Smooth muscle cell (in vitro differentiated cells): Measurements from ENCODE around the gene SLC35F2. TPM values are rescaled to one million over a fixed set of nuclear protein-coding genes. Genes with fewer than 3 reads are reported as not detected.

Source experiments
- DNase-seq: peaks from one replicate; lab custom pipeline; 2025; ENCODE audit not compliant: unreplicated experiment; lab: John Stamatoyannopoulos, UW
- H2AFZ ChIP-seq: fragments of 200-600 bp; sonication (generic); 2 replicates; pipeline ENCODE4 v1.6.0; 2016; ENCODE audit warnings: antibody characterized with exemption, low read depth, mild to moderate bottlenecking
- H3F3A ChIP-seq: fragments of 200-600 bp; sonication (generic); 2 replicates; pipeline ENCODE4 v1.6.0; 2017; ENCODE audit warnings: antibody characterized with exemption, low read depth
- H3K27ac ChIP-seq: fragments of 200-600 bp; sonication (generic); 2 replicates; pipeline ENCODE4 v1.5.1; 2016; ENCODE audit warnings: low read depth, mild to moderate bottlenecking
- H3K27me3 ChIP-seq: fragments of 200-600 bp; sonication (generic); 2 replicates; pipeline ENCODE4 v1.6.1; 2016; ENCODE audit warnings: low read depth, mild to moderate bottlenecking
- H3K36me3 ChIP-seq: fragments of 200-600 bp; sonication (generic); 2 replicates; pipeline ENCODE4 v1.5.1; 2016; ENCODE audit warnings: low read depth
- H3K4me1 ChIP-seq: fragments of 200-600 bp; sonication (generic); 2 replicates; pipeline ENCODE4 v1.5.1; 2016; ENCODE audit warnings: low read depth
- H3K4me2 ChIP-seq: fragments of 200-600 bp; sonication (generic); 2 replicates; pipeline ENCODE4 v1.6.0; 2016; ENCODE audit warnings: mild to moderate bottlenecking
- H3K4me3 ChIP-seq: fragments of 200-600 bp; sonication (generic); 2 replicates; pipeline ENCODE4 v1.5.1; 2016; ENCODE audit warnings: mild to moderate bottlenecking
- H3K79me2 ChIP-seq: fragments of 200-600 bp; sonication (generic); 2 replicates; pipeline ENCODE4 v1.6.0; 2016; ENCODE audit warnings: low read depth, mild to moderate bottlenecking
- H3K9ac ChIP-seq: fragments of 200-600 bp; sonication (generic); 2 replicates; pipeline ENCODE4 v1.6.0; 2016; ENCODE audit warnings: low read depth
- H3K9me3 ChIP-seq: fragments of 200-600 bp; sonication (generic); replicated peaks from 2 replicates; pipeline ENCODE4 v1.5.1; 2016; ENCODE audit warnings: low read depth
- H4K20me1 ChIP-seq: fragments of 200-600 bp; sonication (generic); 2 replicates; pipeline ENCODE4 v1.6.0; 2016; ENCODE audit warnings: low read depth
- WGBS: methylation state at CpG from one replicate; pipeline ENCODE4 v1.1.7; 2016; ENCODE audit warnings: low lambda C conversion rate; 5-methylcytosine and 5-hydroxymethylcytosine counted together
- polyA plus RNA-seq: library from polyadenylated mRNA; unstranded; fragments of >200 nt; fragmentation: Nextera tagmentation; extraction: Ambion mirVana; gene quantifications from 2 replicates; pipeline ENCODE4 v1.2.1, GENCODE V29; 2016
- total RNA-seq: library from RNA; depleted of rRNA; stranded (reverse); fragments of >200 nt; gene quantifications from 2 replicates; pipeline ENCODE4 v1.2.3, GENCODE V29; 2014
- TF ChIP-seq, protein P1 (sequence below): fragments of 200-600 bp; sonication (generic); IDR thresholded peaks from 2 replicates; pipeline ENCODE4 v1.5.1; 2017; ENCODE audit warnings: borderline replicate concordance, mild to moderate bottlenecking, antibody characterized with exemption; ENCODE audit not compliant: insufficient read depth, poor library complexity, severe bottlenecking

The SLC35F2 gene
- total and polyA plus RNA-seq, 2 experiments from 2014 or later, result 2.4 to 7.8 TPM

DNA sequence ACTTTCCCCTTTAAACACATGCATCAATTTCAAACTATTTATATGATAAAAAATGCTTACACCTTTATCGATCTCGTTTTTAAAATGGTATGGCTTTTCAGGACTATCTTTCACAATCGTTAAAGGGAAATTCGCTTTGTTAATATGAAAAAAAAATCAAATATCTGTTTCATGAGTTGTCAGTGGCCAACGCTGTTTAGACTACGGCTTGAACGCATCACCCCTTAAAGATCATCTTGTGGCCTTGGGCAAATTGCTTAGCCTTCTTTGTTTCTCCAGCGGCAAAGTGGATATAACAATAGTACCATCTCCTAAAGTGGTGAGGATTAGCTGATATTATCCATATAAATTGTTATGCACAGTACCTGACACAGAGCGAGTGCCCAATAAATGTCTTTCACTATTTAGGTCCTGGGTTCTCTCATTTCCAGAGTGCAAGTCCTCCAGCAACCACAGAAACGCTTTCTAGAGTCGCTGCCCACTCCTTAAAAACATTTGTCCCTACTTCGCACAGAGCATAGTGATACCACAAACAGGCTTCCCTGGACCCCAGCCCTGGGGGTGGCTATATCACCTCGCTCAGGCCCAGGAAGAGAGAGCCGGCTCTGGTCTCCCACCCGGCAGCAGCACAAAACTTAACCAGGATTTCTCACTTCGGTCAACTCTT, 904 bp downstream of the SLC35F2 start:
- peak overlapping the region; percentile 19 for H3K9ac ChIP-seq
- DNase-seq, result no peak
- H3F3A ChIP-seq, result peaks cover 5% of the 10 kb centered on the region
- peaks cover 10% of the 10 kb centered on the region for H3K4me1 ChIP-seq
- H3K79me2 ChIP-seq, result no peaks in the 10 kb centered on the region
- 12% methylated on average over 16 of the region's 16 CpGs for WGBS
- TF ChIP-seq, protein P1, sequence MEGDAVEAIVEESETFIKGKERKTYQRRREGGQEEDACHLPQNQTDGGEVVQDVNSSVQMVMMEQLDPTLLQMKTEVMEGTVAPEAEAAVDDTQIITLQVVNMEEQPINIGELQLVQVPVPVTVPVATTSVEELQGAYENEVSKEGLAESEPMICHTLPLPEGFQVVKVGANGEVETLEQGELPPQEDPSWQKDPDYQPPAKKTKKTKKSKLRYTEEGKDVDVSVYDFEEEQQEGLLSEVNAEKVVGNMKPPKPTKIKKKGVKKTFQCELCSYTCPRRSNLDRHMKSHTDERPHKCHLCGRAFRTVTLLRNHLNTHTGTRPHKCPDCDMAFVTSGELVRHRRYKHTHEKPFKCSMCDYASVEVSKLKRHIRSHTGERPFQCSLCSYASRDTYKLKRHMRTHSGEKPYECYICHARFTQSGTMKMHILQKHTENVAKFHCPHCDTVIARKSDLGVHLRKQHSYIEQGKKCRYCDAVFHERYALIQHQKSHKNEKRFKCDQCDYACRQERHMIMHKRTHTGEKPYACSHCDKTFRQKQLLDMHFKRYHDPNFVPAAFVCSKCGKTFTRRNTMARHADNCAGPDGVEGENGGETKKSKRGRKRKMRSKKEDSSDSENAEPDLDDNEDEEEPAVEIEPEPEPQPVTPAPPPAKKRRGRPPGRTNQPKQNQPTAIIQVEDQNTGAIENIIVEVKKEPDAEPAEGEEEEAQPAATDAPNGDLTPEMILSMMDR, result no peak
- H3K4me3 ChIP-seq, result peak overlapping the region; percentile 68
- no peaks in the 10 kb centered on the region for H4K20me1 ChIP-seq
- H3K9me3 ChIP-seq, result no peaks in the 10 kb centered on the region
- no peak overlapping the region for H3K27ac ChIP-seq
- peak overlapping the region; percentile 98 for H2AFZ ChIP-seq
- H3K36me3 ChIP-seq, result no peaks in the 10 kb centered on the region
- peaks cover 14% of the 10 kb centered on the region for H3K27me3 ChIP-seq
- H3K4me2 ChIP-seq, result peak overlapping the region; percentile 98

DNA sequence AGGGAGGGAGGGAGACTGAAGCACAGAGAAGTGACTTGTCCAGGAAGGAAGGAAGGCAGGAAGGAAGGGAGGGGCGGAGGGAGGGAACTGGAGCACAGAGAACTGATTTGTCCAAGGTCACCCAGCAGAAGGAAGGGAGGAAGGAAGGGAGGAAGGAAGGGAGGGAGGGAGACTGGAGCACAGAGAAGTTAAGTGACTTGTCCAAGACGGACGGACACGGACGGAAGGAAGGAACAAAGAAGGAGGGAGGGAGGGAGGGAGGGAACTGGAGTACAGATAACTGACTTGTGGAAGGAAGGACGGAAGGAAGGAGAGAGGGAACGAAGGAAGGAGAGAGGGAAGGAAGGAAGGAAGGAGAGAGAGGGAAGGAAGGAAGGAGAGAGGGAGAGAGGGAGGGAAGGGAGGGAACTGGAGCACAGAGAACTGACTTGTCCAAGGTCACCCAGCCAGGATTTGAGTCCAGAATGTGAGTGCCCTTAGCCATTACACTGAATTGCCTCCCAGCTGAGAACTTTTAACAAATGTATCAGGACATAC, 1.5 kb downstream of the SLC35F2 start:
- H3K79me2 ChIP-seq, result no peaks in the 10 kb centered on the region
- H4K20me1 ChIP-seq, result no peaks in the 10 kb centered on the region
- peaks cover 13% of the 10 kb centered on the region for H3K27me3 ChIP-seq
- no peak overlapping the region for H3K9ac ChIP-seq
- H3K4me2 ChIP-seq, result peak overlapping the region; percentile 98
- no peaks in the 10 kb centered on the region for H3K9me3 ChIP-seq
- no CpG with 5 or more reads among the region's 7 CpGs for WGBS
- H3K4me1 ChIP-seq, result peaks cover 10% of the 10 kb centered on the region
- no peak overlapping the region for H3K27ac ChIP-seq
- no peak for DNase-seq
- TF ChIP-seq, protein P1, result no peak
- H2AFZ ChIP-seq, result no peak overlapping the region
- H3F3A ChIP-seq, result peaks cover 5% of the 10 kb centered on the region
- peak overlapping the region; percentile 68 for H3K4me3 ChIP-seq
- no peaks in the 10 kb centered on the region for H3K36me3 ChIP-seq

DNA sequence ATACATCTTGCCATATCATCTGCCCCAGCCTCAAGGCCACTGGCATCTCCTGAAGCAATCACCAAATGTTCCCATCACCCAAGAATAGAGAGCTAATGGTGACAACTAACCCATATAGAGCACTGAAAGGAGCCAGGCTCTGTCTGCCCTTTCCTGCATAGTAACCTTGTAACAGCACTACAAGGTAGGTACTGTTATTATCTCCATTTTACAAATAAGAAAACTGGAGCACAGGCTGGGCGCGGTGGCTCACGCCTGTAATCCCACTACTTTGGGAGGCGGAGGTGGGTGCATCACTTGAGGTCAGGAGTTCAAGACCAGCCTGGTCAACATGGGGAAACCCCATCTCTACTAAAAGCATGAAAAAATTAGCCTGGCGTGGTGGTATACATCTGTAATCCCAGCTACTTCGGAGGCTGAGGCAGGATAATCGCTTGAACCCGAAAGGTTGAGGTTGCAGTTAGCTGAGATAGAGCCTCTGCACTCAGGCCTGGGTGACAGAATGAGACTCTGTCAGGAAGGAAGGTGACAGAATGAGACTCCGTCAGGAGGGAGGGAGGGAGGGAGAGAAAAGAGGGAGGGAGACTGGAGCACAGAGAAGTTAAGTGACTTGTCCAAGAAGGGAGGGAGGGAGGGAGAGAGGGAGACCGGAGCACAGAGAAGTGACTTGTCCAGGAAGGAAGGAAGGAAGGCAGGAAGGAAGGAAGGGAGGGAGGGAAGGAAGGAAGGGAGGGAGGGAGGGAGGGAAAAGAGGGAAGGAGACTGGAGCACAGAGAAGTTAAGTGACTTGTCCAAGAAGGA, 2.2 kb downstream of the SLC35F2 start:
- Histone ChIP-seq H3K9me3 (no peaks in the 10 kb centered on the region), H3K36me3 (no peaks in the 10 kb centered on the region), H3K27ac (no peak overlapping the region), H3K4me1 (peaks cover 10% of the 10 kb centered on the region), H3K79me2 (no peaks in the 10 kb centered on the region), H2AFZ (no peak overlapping the region), H3K4me2 (no peak overlapping the region), H3K4me3 (no peak overlapping the region), H3K9ac (no peak overlapping the region), H4K20me1 (no peaks in the 10 kb centered on the region), H3F3A (peaks cover 5% of the 10 kb centered on the region), H3K27me3 (peaks cover 8% of the 10 kb centered on the region)
- TF ChIP-seq, protein P1, result no peak
- 85% methylated on average over 8 of the region's 10 CpGs for WGBS
- DNase-seq, result no peak
